ENCODE results near the gene MRPL37.
"Not testable (repeated sequence)": the region's sequence is repeated elsewhere in the genome, so short reads cannot be mapped to it uniquely, and the experiment has no call there.

Gene MRPL37
- 34.2 to 107 (median 79.5) reads per million in 18 experiments for total RNA-seq

DNA sequence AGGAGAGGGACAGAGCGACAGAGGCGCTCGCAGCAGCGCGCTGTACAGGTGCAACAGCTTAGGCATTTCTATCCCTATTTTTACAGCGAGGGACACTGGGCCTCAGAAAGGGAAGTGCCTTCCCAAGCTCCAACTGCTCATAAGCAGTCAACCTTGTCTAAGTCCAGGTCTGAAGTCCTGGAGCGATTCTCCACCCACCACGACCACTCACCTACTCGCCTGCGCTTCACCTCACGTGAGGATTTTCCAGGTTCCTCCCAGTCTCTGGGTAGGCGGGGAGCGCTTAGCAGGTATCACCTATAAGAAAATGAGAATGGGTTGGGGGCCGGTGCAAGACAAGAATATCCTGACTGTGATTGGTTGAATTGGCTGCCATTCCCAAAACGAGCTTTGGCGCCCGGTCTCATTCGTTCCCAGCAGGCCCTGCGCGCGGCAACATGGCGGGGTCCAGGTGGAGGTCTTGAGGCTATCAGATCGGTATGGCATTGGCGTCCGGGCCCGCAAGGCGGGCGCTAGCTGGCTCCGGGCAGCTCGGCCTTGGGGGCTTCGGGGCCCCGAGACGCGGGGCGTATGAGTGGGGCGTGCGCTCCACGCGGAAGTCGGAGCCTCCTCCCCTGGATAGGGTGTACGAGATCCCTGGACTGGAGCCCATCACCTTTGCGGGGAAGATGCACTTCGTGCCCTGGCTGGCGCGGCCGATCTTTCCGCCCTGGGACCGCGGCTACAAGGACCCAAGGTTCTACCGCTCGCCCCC, at the start of gene MRPL37, which contains the start of gene CYB5RL:
TSS of gene MRPL37 (plus strand) at position 403 of the 754 bp plus-strand sequence. CDS start at position 480, 77 bp downstream.
TSS of gene CYB5RL (minus strand) at position 266 of the 754 bp plus-strand sequence. CDS start 4,414 bp downstream, outside the sequence.
- peak; percentile 93 to 94 for DNase-seq

DNA sequence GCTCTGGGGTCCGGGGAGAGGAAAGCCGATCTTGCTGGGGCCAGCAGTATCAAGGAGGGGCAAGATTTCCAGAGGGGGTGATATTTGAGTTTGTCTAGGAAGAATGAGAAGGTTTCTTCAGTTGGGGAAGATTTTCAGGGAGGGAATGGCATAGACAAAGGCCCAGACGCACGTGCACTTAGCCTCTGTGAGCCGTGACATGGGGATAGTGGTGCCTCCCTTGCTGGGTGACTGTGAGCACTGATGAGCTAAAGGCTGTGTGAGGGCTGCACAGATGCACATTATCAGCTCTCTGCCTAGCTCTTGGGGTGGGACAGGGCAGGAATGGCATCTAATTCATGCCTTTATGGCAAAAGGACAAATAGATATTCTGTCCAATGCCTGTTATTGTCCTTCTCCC, 49.0 kb upstream of the MRPL37 start:
- no peak for DNase-seq

DNA sequence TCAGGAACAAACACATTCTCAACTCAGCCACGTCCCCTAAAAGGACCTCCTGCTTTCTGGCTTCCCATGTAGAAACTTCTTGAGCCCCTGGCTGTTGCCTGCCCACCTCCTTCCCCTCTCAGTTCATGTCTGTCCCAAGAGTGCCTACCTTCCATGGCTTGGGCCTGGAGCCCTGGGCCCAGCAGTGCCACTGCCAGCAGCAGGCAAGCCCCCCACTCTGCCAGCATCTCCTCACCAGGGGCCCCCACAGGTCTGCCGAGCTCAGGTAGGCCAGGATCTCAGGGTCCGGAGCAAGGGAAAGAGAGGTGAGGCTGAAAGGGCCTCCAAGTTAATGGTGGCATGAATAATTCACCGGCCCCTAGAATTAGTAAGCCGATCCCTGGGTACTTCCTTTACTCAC, 47.3 kb upstream of the MRPL37 start, which contains the start of gene CDCP2:
TSS of gene CDCP2 (minus strand) at position 305 of the 400 bp plus-strand sequence. CDS start at position 227, 78 bp downstream.
- no peak for DNase-seq

DNA sequence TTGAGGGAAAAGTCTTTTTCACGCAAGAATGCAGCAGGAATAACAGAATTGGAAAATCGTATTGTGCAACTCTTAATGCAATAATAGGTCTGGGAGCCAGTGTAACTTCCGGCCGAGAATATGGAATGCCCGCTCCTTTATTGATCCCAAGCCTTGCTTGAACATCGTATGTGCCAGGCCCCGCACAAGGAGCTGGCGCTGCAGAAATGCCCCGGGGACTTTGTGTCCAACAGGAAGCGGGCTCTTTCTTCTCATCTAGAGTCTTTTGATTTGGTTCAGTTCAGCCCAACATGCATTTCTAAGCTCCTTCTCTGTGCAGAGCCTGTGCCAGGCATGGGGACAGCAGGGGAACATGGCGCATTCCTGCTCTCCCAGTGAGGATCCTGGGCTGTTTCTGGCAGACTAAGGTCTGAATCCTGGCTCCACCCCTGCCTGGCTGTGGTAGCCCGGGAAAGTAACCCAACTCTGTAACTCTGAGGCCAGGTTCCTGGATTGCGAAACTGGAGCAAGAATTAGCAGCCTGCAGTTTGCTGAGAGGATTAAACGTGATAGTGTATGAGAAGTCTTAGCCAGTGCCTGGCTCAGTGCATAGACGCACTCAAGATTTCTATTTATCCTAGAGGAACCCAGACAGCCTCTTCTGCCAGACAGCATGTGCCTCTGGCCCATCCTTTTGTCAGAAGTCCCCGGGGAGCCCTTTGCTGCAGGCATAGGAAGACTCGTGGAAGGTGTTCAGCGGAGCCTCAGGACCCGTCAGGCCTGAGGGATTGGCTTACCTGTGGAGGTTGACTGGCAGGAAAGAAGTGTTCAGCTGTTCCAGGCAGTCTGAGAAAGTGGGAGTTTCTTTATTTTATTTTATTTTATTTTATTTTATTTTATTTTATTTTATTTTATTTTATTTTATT, 46.2 kb upstream of the MRPL37 start:
- DNase-seq = peak; percentile 34 to 52

DNA sequence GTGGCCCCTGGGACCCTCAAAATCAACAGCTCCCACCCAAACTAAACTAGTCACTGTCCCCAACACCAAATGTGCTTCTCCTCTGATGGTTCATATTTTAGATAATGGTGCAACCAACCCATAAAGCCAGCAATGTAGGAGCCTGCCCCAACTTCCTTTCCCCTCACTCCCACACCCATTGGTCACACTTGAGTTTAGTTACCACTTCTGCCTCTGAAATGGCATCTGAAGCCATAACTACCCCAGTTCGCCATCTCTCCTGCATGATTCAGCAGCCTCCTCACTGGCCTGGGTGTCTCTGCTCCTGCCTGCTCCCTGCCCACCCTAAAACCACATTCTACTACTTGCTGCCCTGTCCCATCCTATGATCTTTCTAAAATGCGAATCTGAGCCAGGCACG, 43.8 kb upstream of the MRPL37 start:
- DNase-seq = peak; percentile 81 to 94

DNA sequence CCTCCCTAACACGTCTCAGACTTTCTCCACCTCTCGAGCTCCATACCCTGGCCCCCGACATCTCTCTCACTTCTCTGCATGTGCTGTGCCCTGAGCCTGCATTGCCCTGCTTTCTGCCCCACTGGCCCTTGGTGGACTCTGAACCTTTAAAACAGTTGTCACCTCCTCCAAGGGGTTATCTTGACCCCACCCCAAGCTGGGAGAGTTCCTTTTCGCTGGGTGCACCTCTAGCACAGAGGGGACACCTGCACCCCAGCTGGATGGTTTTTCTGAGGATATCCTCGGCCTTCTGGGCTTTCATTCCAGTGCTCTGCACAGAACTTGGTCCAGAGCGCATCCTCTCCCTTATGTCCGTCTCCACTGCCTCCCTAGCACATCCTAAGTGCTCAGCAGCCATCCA, 43.0 kb upstream of the MRPL37 start:
- no peak for DNase-seq

DNA sequence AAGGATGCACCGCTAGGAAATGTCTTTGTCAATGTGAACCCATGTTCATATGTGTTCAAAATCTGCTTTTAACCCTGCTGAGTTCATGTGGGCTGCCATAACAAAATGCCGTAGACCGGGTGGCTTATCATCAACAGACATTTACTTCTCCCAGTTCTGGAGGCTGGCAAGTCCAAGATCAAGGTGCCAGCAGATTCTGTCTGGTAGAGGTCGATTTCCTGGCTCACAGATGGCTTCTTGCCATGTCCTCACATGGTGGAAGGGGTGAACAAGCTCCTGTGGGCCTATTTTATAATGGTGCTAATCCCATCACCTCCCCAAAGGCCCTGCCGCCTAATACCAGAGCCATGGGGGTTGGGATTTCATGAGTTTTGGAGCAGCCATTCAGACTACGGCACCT, 42.6 kb upstream of the MRPL37 start:
- no peak for DNase-seq

DNA sequence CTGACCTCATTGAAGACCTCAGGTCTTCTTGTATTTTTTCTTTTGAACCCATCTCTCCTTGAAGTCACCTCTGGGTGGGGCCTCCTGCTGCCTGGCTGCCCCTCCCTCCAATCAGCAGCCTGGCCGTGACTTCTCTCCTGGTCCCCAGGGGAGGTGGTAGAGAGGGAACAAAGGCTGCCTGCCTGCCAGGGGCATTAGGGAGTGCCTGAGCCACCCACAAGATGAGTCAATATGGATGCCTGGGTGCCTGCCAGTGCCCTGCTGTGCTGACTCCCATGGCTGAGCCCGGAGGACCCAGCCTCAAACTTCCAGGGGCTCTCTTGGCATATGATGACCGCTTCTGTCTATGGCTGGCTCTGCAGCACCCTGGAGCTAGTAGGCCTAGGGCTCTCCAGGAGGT, 41.9 kb upstream of the MRPL37 start:
- DNase-seq = peak in 1 of 2 donors; percentile 16

DNA sequence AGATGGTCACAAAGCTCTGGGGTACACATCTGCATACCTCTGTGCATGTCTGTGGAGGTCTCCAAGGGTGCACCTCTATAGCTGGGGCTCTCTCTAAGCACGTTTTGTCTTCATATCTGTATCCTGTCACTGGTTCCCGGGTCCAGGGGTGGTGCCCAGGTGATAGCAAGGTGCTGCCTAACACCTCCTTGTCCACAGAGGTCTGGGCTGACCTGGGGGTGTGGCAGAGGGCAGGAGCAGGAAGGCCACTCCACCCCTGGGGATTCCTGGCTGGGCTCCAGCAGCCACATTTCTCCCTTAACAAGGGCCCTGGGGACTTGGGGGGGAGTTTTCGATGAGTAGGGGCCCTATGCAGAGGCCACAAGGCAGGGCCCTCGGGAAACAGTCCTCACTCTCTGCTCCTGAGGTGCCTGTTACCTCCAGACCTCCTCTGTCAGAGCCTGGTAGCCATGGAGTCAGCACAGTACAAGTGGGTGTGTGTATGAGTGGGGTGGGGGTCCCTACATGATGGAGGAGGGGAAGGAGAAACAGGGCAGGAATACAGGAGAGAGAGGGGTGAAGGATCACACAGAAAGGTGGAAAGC, 40.1 kb upstream of the MRPL37 start:
- DNase-seq = no peak

DNA sequence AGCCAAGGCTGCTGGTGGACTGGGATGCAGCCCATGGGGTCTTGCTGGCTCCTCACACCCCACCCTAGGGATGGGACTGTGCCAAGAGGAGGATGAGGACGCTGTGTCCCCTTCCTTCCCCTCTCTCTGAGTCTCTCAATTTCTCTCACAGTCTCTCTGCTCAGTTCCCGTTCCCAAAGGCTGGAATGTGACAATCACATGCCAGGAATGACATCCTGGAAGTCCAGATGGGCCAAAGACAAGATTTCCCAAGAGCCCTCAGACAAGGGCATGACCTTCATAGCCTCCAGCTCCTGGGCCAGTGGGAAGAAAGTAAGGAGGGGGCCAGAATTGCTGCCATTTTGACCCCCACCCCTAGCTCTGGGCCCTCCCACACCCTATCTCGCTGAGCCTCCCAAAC, 39.6 kb upstream of the MRPL37 start:
- no peak for DNase-seq

DNA sequence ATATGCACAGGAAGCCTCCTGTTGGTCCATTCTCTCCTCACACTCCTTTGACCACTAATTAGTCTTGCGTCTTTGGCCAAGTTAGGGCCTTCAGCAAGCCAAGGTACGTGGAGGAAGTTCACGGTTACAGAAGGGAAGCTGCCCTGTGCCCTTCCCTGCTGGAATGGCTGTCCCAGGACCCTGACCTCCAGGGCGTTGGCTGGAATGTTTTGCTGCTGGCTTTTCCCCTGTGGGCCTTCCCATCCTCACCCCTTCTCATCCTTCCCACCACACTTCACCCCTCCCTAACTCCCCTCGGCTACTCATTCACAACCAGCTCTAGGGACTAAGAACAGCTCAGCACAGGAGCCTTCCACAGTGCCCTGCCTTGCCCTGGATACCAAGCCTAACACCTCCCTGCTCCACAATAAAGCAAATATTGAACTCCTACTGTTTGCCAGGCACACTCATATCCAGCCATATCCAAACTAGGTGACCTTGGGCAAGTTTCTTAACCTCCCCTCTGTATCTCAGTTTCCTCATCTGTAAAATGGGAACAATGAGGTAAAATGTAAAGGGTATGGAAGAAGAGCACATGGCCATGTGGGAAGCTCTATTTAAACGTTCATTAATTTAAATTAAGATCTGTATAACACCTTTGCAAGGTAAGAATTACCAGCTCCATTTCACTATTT, 38.3 kb upstream of the MRPL37 start:
- no peak for DNase-seq

DNA sequence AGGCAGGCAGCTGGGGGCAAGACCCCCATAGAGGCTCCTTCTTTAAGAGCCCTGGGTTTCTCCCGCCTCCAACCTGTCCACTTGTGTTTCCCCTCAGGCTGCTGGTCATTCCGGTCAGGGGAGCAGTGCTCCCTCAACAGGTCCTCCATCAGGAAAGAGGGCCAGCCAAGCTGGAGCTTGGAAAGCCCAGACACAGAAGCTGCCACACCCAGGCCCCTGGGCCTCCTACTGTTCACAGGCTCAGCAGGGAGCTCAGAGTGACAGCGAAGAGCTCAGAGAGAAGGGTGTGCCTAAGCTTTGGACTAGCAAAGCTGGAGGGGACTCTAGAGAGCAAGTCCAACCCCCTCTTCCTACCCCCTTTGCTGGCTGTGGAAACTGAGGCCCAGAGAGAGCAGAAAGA, 36.9 kb upstream of the MRPL37 start:
- no peak for DNase-seq

DNA sequence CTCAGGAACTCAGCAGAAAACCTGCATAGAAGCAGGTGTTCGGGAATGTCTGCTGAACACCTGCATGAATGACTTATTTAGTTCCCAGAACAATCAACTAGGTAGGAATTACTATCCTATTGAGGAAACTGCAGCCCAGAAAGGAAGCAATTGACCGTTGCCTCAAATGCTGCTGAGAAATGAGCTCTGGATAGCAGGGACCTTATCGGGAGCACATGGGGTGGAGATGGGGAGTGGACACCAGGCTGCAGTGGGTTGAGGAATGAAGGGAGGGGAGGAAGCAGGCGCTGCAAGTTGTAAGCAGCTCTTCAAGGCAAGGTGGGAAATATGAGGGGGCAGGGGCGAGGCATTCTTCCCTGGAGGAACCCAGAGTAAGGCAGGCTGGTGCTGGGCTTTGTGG, 36.4 kb upstream of the MRPL37 start:
- DNase-seq = no peak

DNA sequence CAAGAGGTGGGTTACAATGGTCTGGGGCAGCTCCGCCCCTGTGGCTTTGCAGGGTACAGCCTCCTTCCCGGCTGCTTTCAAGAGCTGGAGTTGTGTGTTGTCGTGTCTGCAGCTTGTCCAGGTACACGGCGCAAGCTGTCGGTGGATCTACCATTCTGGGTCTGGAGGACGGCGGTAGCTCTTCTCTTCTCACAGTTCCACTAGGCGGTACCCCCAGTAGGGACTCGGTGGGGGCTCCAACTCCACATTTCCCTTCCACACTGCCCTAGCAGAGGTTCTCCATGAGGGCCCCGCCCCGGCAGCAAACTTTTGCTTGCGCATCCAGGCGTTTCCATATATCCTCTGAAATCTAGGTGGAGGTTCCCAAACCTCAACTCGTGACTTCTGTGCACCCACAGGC, 34.8 kb upstream of the MRPL37 start:
- DNase-seq = no peak

DNA sequence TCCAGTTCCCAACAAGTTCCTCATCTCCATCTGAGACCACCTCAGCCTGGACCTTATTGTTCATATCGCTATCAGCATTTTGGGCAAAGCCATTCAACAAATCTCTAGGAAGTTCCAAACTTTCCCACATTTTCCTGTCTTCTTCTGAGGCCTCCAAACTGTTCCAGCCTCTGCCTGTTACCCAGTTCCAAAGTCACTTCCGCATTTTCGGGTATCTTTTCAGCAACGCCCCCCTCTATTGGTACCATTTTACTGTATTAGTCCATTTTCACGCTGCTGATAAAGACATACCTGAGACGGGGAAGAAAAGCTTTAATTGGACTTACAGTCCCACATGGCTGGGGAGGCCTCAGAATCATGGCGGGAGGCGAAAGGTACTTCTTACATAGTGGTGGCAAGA, 33.6 kb upstream of the MRPL37 start:
- DNase-seq = not testable (repeated sequence)

DNA sequence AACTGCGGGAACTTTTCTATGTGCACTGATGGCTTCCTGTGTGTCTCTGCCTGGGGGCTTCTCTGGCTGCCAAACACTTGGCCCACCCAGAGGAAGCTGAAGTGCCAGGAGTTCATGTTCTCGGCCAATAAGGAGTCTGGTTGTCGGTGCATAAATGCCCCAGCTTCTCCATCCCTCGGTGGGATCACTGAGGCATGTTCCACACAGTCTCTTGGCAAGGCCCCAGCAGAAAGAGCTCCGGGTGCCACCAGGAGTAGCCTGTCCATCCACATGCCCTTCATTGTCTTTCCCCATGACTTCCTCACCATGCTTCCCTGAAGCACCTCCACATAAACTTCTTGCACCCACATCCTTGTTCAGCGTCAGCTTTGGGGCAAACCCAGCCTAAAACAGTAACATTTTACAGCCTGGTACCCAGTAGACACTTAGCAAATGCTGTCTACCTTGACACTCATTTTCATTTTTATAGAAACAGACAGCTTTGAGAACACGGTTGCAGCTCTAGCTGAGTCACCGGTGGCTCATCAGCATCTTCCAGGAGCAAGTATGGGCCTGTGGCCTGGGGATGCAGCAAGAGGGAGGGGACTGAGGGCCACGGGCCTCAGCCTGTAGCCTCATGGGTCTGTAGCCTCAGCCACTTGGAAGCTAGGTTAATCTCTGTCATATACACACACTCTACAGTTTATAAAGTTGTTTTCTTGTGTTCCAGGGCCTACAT, 32.4 kb upstream of the MRPL37 start:
- DNase-seq = no peak

DNA sequence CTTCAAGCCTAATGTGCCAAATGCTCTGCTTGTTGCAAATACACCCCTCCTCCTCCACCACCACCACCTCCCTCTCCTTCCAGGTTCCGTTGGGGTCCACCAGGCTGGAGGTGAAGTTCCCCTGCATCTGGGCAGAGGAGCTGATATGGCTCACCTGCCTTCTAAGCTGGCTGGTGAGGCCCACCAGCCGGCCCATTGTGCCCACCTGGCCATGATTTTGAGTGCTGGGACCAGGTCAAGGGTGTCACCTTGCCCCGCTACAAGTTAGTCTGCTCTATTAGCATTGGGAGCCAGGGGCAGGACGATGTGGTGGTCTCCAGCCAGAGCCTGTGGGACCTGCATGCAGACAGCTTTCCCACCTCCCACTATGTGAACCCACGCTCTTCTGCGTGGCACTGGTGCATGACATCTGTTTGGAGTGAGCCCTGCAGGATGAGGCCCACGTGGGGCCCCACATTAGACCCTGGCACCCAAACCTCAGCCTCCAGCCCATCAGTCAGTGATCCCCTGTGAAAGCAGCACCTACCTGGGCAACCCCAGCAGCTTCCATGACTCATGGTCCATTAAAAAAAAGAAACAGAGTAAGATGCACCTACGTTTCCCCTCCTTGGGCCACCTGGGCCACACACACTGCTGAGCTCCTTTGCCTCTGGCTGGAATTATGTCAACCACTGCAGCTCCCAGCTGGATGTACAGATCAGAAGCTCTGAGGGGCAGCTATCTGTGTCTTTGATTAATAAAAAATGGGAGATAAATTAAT, 31.6 kb upstream of the MRPL37 start:
- no peak for DNase-seq

DNA sequence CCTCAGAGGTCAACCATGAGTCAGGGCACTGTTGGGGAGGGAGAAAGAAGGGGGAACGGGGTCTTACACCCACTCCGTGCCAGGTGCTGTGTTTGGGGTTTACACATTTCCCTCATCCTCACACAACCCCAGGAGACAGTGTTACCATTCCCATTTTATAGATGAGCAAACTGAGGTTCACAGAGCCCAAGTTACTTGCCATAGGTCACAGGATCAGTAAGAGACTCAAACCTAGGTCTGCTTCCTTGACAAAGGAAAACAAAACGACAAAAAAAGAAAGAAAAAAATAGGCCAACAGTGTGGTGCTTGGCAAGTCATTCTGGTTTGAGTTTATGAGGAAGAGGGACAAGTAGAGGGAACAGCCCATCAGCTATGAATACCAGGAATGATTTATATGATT, 30.9 kb upstream of the MRPL37 start:
- DNase-seq = no peak

DNA sequence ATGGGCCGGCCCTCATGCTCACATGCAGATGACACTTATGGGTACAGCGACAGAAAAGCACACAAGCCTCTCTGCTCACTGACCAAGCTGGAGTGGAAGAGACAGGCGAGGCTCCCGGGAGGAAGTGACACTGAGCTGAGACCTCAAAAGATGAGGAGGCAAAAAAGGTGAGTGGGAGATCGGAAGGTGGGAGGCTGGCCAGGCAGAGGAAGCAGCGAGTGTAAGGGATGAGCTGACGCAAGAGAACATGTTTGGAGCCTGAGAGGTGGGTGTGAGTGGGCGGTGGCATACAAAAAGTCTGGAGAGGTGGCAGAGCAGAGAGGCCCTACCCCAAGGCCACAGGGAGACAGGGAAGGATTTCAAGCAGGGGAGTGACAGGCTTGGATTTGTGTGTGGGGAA, 29.0 kb upstream of the MRPL37 start:
- peak; percentile 62 to 91 for DNase-seq

DNA sequence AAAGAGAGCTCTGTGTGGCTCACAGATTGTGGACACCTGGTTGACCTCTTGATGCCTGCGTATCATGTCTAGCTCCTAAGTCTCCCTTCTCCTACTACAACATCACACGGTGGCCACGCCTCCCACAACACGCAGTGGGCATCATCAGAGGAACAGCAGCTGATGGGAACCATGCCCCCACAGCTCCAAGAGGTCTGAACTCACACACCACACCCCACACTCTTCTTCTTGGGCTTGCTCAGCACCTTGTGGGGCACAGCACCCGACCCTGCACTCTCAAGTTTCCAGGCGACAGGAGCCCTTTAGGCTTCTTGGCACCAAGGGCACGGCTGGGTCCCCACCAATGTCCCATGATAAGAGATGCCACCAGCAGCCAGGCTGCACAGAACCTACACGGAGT, 28.4 kb upstream of the MRPL37 start:
- peak in 1 of 2 donors; percentile 67 for DNase-seq
